Measurements from ENCODE around the gene ABO. TPM values are rescaled to one million over a fixed set of nuclear protein-coding genes. Genes with fewer than 3 reads are reported as not detected.
"Not testable (repeated sequence)": the region's sequence is repeated elsewhere in the genome, so short reads cannot be mapped to it uniquely, and the experiment has no call there.

ABO gene
- total RNA-seq, 6 experiments from 2014 or later, result not detected

- H3K27ac Mint-ChIP-seq, result no peak overlapping the region
- H3K9me3 Mint-ChIP-seq, result peaks cover 6% of the 10 kb centered on the region
- TF ChIP-seq, protein P1, sequence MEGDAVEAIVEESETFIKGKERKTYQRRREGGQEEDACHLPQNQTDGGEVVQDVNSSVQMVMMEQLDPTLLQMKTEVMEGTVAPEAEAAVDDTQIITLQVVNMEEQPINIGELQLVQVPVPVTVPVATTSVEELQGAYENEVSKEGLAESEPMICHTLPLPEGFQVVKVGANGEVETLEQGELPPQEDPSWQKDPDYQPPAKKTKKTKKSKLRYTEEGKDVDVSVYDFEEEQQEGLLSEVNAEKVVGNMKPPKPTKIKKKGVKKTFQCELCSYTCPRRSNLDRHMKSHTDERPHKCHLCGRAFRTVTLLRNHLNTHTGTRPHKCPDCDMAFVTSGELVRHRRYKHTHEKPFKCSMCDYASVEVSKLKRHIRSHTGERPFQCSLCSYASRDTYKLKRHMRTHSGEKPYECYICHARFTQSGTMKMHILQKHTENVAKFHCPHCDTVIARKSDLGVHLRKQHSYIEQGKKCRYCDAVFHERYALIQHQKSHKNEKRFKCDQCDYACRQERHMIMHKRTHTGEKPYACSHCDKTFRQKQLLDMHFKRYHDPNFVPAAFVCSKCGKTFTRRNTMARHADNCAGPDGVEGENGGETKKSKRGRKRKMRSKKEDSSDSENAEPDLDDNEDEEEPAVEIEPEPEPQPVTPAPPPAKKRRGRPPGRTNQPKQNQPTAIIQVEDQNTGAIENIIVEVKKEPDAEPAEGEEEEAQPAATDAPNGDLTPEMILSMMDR (IDR thresholded peaks at IDR 0.05), result no peak
- peaks cover 8% of the 10 kb centered on the region; the same call in 1 of the 2 replicates for H3K4me1 Mint-ChIP-seq (ENCODE audit: low read depth)
- H3K36me3 Mint-ChIP-seq (ENCODE audit: low read depth), result peaks cover 9% of the 10 kb centered on the region
- no peak overlapping the region for H3K4me3 Mint-ChIP-seq
- H3K27me3 Mint-ChIP-seq (ENCODE audit: insufficient read depth), result peaks cover 33% of the 10 kb centered on the region
- DNase-seq, result no peak
These were observed 30.7 kb upstream of the ABO start for GRCh38 chr9:133305731-133306130.

DNA sequence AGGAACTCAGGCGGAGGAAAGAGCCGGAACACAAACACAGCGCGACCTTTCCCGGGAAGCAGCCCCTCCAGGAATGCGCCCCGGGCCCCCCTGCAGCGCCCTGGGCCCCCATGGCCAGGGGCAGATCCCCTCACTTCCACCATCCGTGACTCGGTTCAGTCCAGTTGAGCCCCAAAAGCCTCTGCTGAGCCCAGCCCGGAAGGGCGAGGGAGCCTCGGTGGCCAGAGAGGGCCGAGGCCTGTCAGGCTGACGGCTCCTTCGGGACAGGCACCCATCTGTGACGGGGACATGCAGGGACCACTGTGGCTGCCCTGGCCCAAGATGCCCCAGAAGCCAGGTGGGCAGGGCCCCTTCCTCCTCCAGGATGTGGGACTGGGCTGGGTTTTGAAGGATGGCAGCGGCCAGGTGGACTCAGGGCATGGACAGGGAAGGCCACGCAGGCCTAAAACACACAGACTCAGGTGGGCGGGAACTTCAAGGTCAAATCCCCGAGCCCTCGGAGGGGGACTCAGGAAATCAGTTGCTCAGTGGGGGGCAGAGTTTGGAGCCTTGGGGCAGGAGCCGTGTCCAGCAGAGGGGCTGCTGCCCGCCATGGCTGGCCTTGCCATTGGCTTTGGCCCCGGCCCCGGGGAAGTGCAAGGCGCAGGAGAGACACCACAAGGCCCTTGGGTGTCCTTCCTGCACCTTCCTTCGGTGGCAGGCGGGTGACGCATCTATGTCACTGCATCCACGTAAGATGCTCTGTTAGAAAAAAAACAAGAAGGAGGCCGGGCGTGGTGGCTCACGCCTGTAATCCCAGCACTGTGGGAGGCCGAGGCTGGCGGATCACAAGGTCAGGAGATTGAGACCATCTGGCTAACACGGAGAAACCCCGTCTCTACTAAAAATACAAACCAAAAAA is 29.7 kb upstream of the ABO start:
- peaks cover 6% of the 10 kb centered on the region for H3K36me3 Mint-ChIP-seq (ENCODE audit: low read depth)
- H3K27me3 Mint-ChIP-seq (ENCODE audit: insufficient read depth), result peaks cover 31% of the 10 kb centered on the region
- no peak overlapping the region for H3K4me3 Mint-ChIP-seq
- TF ChIP-seq, protein P1 (IDR thresholded peaks at IDR 0.05), result no peak
- no peak overlapping the region for H3K27ac Mint-ChIP-seq
- H3K4me1 Mint-ChIP-seq (ENCODE audit: low read depth), result peaks cover 8% of the 10 kb centered on the region; the same call in 1 of the 2 replicates
- H3K9me3 Mint-ChIP-seq, result peaks cover 3% of the 10 kb centered on the region
- DNase-seq, result no peak

- H3K27me3 Mint-ChIP-seq (ENCODE audit: insufficient read depth), result peaks cover 32% of the 10 kb centered on the region
- H3K36me3 Mint-ChIP-seq (ENCODE audit: low read depth), result no peaks in the 10 kb centered on the region; the same call in 1 of the 2 replicates
- TF ChIP-seq, protein P1 (IDR thresholded peaks at IDR 0.05), result no peak
- no peak for DNase-seq
- no peak overlapping the region for H3K4me3 Mint-ChIP-seq
- no peak overlapping the region for H3K27ac Mint-ChIP-seq
- H3K9me3 Mint-ChIP-seq, result no peaks in the 10 kb centered on the region
- H3K4me1 Mint-ChIP-seq (ENCODE audit: low read depth), result peaks cover 8% of the 10 kb centered on the region; the same call in 1 of the 2 replicates
These were observed 29.1 kb upstream of the ABO start for GRCh38 chr9:133304158-133304470.

DNA sequence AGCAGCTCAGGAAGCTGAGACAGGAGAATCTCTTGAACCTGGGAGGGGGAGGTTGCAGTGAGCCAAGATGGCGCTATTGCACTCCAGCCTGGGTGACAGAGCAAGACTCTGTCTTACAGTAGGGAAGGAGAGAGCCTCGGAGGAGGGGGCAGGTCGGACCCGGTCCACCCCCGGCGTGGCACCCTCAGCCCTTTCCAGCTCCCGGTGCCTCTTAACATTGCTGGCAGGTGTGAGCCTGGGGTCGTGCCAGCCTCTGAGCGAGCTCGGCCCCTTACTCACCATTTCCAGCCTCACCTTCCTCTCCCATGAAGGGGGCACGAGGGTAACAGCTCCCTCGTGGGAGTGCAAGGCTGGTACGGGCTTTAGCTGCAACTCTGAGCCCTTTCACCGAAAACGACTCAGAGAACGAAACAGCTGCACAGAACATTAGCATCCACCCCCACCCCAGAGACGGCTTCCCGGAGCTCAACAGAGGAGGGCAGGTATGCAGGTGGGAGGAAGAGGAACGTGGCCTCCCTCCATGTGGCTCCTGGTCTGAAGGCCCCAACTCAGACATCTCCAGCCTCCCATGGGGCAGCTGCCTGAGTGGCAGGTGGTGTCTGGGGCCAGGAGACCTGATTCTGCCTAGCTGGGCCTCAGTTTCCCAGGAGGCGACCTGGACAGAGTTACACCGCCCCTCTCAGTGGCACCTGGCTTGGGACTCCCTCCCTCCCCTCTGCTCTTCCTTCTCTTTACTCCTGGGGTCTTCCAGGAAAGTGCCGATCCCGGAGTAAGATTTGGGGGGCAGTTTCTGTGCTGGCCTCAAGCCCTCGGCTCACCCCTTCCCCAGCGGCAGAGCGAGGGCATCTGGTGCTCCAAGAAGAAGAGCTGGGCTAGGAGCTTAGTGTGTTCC is 28.5 kb upstream of the ABO start:
- TF ChIP-seq, protein P1 (IDR thresholded peaks at IDR 0.05), result no peak
- H3K4me1 Mint-ChIP-seq (ENCODE audit: low read depth), result peaks cover 8% of the 10 kb centered on the region; the same call in 1 of the 2 replicates
- H3K27ac Mint-ChIP-seq, result no peak overlapping the region
- DNase-seq, result no peak
- H3K4me3 Mint-ChIP-seq, result no peak overlapping the region
- H3K9me3 Mint-ChIP-seq, result no peaks in the 10 kb centered on the region
- peaks cover 31% of the 10 kb centered on the region for H3K27me3 Mint-ChIP-seq (ENCODE audit: insufficient read depth)
- H3K36me3 Mint-ChIP-seq (ENCODE audit: low read depth), result no peaks in the 10 kb centered on the region

DNA sequence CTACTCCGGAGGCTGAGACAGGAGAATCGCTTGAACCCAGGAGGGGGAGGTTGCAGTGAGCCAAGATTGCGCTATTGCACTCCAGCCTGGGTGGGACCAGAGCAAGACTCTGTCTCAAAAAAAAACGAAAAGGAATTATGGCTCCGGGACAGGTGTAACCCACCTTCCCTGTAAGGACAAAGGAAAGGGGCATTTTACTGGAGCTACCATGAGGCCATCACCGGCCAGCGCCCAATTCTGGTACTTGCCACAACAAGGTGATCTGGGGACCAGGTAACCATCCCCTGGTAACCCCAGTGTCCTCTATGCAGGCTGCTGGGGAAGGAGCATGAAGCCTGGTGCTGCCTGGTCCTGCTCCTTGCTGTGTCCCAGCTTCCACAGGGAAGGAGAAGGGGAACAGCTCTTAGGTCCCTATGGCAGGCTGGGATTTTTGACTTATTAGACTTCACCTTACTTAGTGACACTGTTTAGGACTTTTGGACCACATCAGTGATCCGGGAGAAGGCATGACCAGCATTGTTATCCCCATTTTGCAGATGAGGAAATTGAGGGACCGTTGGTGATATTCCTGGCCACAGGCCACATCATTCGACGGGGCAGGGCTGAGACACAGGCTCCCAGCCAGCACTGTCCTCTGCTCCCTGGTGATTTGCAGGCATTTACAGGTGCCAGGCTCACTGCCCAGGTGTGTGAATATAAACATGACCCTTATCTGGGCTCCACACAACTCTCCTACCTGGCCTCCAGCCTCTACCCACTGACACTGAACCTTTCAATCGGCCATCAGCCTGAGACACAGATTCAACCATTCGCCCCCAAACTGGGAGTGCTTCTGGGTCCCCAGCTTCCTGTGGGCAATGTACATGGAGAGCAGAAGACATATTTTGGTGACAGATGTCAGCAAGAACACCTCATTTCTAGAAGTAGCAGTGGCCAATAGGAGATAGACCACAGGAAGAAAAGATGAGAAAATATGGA is 26.5 kb upstream of the ABO start:
- TF ChIP-seq, protein P1 (IDR thresholded peaks at IDR 0.05), result no peak
- Mint-ChIP-seq H3K4me3 (no peak overlapping the region), H3K27ac (no peak overlapping the region), H3K9me3 (no peaks in the 10 kb centered on the region), H3K36me3 (ENCODE audit: low read depth) (no peaks in the 10 kb centered on the region), H3K4me1 (ENCODE audit: low read depth) (no peaks in the 10 kb centered on the region), H3K27me3 (ENCODE audit: insufficient read depth) (peaks cover 35% of the 10 kb centered on the region)
- no peak for DNase-seq

- H3K27ac Mint-ChIP-seq; H3K9me3 Mint-ChIP-seq; DNase-seq; H3K4me1 Mint-ChIP-seq (ENCODE audit: low read depth); H3K36me3 Mint-ChIP-seq (ENCODE audit: low read depth); H3K4me3 Mint-ChIP-seq: not testable (repeated sequence)
- peaks cover 27% of the 10 kb centered on the region for H3K27me3 Mint-ChIP-seq (ENCODE audit: insufficient read depth)
These were observed 25.0 kb upstream of the ABO start for GRCh38 chr9:133299996-133300395.

Measured in HFFc6 (cell line).